Activated CD4-positive, alpha-beta T cell treated with anti-CD3 and anti-CD28 coated beads for 36 hours (primary cell): ENCODE results near the gene NSD1. TPM values are rescaled to one million over a fixed set of nuclear protein-coding genes. Genes with fewer than 3 reads are reported as not detected.

Experiments used
- ATAC-seq: fragments of 200-7000 bp; cut with Tn5 transposase; one replicate; pipeline ENCODE4 v1.10.0; 2021; ENCODE audit warnings: mild to moderate bottlenecking, moderate library complexity
- CTCF ChIA-PET: fragments of 350-600 bp; sonication (Branson Sonifier 250); formaldehyde crosslinking; loops from one replicate; lab custom pipeline; 2021; ENCODE audit warnings: antibody characterized with exemption; lab: Charles Lee
- POLR2A ChIA-PET: fragments of 350-600 bp; sonication (Branson Sonifier 250); formaldehyde crosslinking; loops from one replicate; lab custom pipeline; 2021; ENCODE audit warnings: antibody characterized with exemption, inconsistent platforms; lab: Charles Lee
- DNase-seq: peaks from one replicate; pipeline ENCODE4 v3.0.0-alpha.2; 2020
- H3K27ac Mint-ChIP-seq: one replicate; pipeline ENCODE4 v1.8.0; 2021; ENCODE audit warnings: mixed read lengths
- H3K27me3 Mint-ChIP-seq: one replicate; pipeline ENCODE4 v1.8.0; 2021; ENCODE audit warnings: mixed read lengths
- H3K36me3 Mint-ChIP-seq: one replicate; pipeline ENCODE4 v1.8.0; 2021; ENCODE audit warnings: low read depth, mixed read lengths
- H3K4me1 Mint-ChIP-seq: one replicate; pipeline ENCODE4 v1.8.0; 2021; ENCODE audit warnings: mixed read lengths
- H3K4me3 Mint-ChIP-seq: one replicate; pipeline ENCODE4 v1.8.0; 2021; ENCODE audit warnings: mild to moderate bottlenecking, moderate library complexity, mixed read lengths
- H3K9me3 Mint-ChIP-seq: one replicate; pipeline ENCODE4 v1.8.0; 2021; ENCODE audit warnings: low read depth, mixed read lengths
- intact Hi-C, 2 experiments: fragments of 100-400 bp; cut with DNase I in 1 of 2; cut with micrococcal nuclease in 1 of 2; formaldehyde crosslinking; loops; one replicate each; pipeline versions ENCODE4 v1.14.2 to v1.15.1; 2022 to 2024; cut with DNase I, micrococcal nuclease
- total RNA-seq, 2 experiments: library from RNA; stranded (reverse); gene quantifications; one replicate each; pipeline ENCODE4 v1.2.3, GENCODE V29; 2021

NSD1 gene
- total RNA-seq, 2 experiments from 2014 or later, result 65.6 to 68.2 TPM

DNA sequence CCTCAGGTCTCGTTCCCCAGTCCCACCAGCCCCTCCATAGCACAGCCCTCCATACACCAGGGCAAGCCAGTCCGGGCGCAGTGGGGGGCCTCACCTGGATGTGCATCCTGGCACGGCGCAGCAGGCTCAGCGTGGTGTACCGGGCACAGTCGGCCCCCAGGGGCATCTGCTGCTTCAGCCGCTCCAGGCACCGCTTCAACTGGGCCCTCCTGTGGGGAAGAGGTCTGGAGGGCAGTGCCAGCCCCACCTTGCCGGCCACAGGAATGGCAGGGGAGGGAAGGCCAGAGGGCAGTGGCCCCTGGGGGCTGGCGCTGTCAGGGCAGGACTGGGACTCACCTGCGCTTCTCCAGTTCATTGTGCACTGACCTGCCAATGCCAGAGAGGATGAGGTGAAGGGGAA is 176.8 kb downstream of the NSD1 start:
- intact Hi-C loops, result loop anchor here (5.0 to 10.0 kb wide), 4 partner anchors 74 to 663 kb away; partner anchors contain the start of genes PDLIM7 (in 1 of the 2), SLC34A1 (in 1 of the 2), TMED9 (in 1 of the 2) and TSPAN17 (in 1 of the 2)
- no peak overlapping the region for H3K27ac Mint-ChIP-seq
- H3K36me3 Mint-ChIP-seq, result peaks cover 26% of the 10 kb centered on the region
- no peaks in the 10 kb centered on the region for H3K9me3 Mint-ChIP-seq
- no peaks in the 10 kb centered on the region for H3K27me3 Mint-ChIP-seq
- ATAC-seq (no peak), DNase-seq (no peak)
- CTCF ChIA-PET, result interaction anchor here (0.8 to 4.9 kb wide), 33 partner anchors 8 to 211 kb away, joined by 3 to 47 read pairs (median 5); partner anchors contain the start of genes DOK3, LMAN2, PDLIM7 and SLC34A1
- peaks cover 43% of the 10 kb centered on the region for H3K4me1 Mint-ChIP-seq
- H3K4me3 Mint-ChIP-seq, result peak overlapping the region; percentile 85
- POLR2A ChIA-PET, result interaction anchor here (1.0 to 1.5 kb wide), 2 partner anchors 12 to 145 kb away, joined by 3 to 4 read pairs; no protein-coding TSS in a partner anchor

DNA sequence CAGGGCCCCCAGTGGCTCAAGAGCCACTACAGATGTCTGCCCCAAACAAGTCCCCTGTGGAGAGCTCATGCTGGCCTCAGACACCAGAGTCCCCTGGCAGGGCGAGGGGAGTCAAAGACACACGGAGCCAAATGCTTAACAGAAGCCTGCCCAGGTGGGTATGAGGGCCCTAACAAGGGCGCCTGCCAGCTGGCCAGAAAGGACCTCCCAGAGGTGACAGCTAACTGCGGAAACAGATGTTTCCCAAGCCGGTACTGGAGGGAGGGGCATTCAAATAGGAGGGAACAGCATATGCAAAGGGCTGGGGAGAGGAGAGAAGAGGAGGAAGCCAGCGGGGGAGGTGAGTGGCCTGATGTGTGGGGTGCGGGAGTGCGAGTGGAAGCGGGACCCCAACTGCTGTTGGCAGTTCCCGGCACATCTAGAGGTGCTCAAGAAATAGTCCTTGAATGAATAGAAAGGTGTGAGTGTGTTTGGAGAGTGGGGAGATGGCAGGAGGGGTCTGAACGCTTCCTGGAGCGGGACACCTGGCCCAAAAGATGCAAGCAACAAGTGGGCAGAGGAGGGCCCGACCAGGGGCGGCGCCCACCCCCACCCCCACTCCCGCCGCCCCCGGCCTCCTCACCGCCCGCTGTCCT is 177.3 kb downstream of the NSD1 start:
- Mint-ChIP-seq H3K4me3 (peak overlapping the region; percentile 85), H3K27ac (peak overlapping the region; percentile 56), H3K9me3 (no peaks in the 10 kb centered on the region), H3K36me3 (peaks cover 20% of the 10 kb centered on the region), H3K27me3 (no peaks in the 10 kb centered on the region), H3K4me1 (peaks cover 38% of the 10 kb centered on the region)
- intact Hi-C loops, result loop anchor here (1.0 to 10.0 kb wide), 5 partner anchors 74 to 664 kb away; partner anchors contain the start of genes FGFR4 (in 1 of the 2), PDLIM7 (in 1 of the 2), SLC34A1 (in 1 of the 2) and TMED9 (in 1 of the 2)
- ChIA-PET POLR2A (interaction anchor here (1.5 kb wide), 1 partner anchor 12 kb away, joined by 3 read pairs; no protein-coding TSS in a partner anchor), CTCF (interaction anchor here (0.8 to 4.9 kb wide), 17 partner anchors 8 to 198 kb away, joined by 3 to 47 read pairs (median 6); partner anchors contain the start of gene DOK3)
- DNase-seq (peak; percentile 49), ATAC-seq (no peak)

DNA sequence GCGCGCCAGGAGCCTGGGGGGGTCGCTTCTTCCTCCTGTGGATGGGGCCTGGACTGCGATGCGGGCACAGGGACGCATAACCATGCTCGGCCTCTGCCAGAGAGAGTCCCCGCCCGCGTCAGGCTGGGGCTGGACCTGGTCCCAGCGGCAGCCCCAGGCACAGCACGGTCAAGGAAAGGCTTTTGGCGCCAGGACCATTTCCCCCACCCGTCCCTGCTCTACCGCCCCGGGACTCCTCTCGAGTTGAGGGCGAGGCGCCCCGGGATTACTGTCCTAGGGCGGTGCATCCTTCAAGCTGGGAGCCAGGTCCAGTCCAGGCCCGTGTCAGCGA is 177.8 kb downstream of the NSD1 start:
- H3K9me3 Mint-ChIP-seq, result no peaks in the 10 kb centered on the region
- DNase-seq (no peak), ATAC-seq (no peak)
- ChIA-PET CTCF (interaction anchor here (1.1 to 4.9 kb wide), 6 partner anchors 13 to 198 kb away, joined by 3 to 47 read pairs (median 6); no protein-coding TSS in a partner anchor), POLR2A (interaction anchor here (1.3 kb wide), 1 partner anchor 115 kb away, joined by 5 read pairs; the partner anchor contains the start of gene GRK6)
- no peaks in the 10 kb centered on the region for H3K27me3 Mint-ChIP-seq
- peaks cover 33% of the 10 kb centered on the region for H3K4me1 Mint-ChIP-seq
- H3K4me3 Mint-ChIP-seq, result peak overlapping the region; percentile 85
- no peak overlapping the region for H3K27ac Mint-ChIP-seq
- intact Hi-C loops, result loop anchor here (1.0 to 10.0 kb wide), 5 partner anchors 73 to 664 kb away; partner anchors contain the start of genes FGFR4 (in 1 of the 2), PDLIM7 (in 1 of the 2), SLC34A1 (in 1 of the 2) and TMED9 (in 1 of the 2)
- H3K36me3 Mint-ChIP-seq, result peaks cover 15% of the 10 kb centered on the region

DNA sequence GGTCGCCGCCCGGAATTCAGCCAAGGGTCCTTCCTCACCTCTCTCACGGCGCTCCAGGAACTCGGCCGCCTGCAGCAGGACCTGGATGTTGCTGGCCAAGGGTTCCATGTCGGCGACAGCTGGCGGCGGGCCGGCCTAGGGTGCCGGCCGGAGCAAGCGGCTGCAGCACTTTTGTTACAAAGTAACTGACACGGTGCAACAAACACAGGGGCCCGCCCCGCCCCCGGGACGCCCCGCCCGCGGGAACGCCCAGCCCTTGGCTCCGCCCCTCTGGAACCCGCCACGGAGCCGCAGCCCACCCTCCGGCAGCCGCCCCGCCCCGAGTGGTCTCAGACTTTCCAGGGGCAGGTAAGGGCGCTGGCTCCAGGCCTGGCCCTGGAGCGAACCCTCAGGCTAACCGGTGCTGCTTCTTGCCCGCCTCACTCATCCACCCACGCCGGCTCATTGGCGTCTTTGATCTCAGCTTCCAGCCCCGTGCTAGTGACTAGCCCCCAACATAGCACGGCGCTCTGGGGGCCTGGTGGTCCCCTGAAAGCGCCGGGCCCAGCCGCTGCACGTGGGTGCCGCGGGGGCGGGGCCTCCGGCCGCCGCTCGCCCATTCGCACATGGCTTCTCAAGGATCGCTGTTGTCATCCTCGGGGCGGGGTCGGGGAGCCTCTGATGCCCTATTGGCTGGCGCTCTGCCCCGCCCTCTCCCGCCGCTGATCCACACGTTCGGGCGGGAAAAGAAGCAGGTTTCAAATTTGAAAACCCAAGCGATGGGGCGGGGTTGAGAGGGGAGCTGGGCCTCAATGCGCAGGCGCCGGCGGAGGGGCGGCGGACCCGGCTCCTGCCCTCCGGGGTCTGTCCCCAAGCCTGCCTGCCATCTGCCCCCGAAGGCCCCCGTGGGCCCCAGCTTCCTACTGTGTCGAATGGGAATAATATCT is 178.4 kb downstream of the NSD1 start, which contains the start of gene MXD3:
Gene MXD3 (minus strand): TSS at position 176 of the 926 bp plus-strand sequence. CDS start 68 bp downstream, at position 108.
- DNase-seq (peak; percentile 99), ATAC-seq (peak; percentile 88)
- Mint-ChIP-seq H3K4me1 (peaks cover 28% of the 10 kb centered on the region), H3K9me3 (no peaks in the 10 kb centered on the region), H3K27me3 (no peaks in the 10 kb centered on the region), H3K36me3 (peaks cover 9% of the 10 kb centered on the region), H3K4me3 (peak within 1 kb of the TSS; percentile 85), H3K27ac (peak within 1 kb of the TSS; percentile 84)
- ChIA-PET POLR2A (interaction anchor here (0.7 to 1.6 kb wide), 6 partner anchors 77 to 197 kb away, joined by 3 to 7 read pairs (median 4); partner anchors contain the start of gene GRK6), CTCF (interaction anchor here (0.6 to 4.9 kb wide), 18 partner anchors 11 to 183 kb away, joined by 3 to 47 read pairs (median 3); no protein-coding TSS in a partner anchor)
- intact Hi-C loops, result loop anchor here (1.0 to 10.0 kb wide), 16 partner anchors 9 to 775 kb away; partner anchors contain the start of genes GRK6 (in 2 of the 2), LMAN2 (in 2 of the 2), PDLIM7 (in 2 of the 2) and FGFR4 (in 1 of the 2)

DNA sequence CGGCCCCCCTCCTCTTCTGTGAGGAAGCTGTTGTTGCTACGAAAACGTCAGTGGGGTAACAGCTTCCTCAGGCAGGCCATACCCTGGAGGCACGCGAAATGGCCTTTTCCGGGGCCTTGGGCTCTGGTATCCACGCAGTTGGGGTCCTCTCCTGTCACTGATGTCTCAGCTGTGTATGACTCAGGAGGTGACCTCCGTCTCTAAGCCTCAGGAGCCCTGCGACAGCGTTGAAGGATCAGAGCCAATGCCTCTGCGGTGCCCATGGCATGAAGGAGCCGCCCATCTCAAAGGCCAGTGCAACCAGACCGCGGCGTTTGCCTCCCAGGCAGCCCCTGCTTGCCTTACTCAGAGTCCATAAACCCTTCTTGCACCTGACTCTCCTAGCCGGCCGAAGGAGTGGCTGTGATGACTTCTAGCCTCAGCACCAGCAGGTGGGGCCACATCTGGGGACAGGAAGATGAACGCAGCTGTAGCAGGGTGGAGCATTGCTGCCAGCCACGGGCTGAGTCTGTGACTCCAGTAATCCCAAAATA is 179.1 kb downstream of the NSD1 start:
- DNase-seq (peak; percentile 81), ATAC-seq (peak; percentile 45)
- H3K9me3 Mint-ChIP-seq, result no peaks in the 10 kb centered on the region
- ChIA-PET CTCF (interaction anchor here (0.6 to 4.9 kb wide), 21 partner anchors 9 to 182 kb away, joined by 3 to 47 read pairs (median 3); partner anchors contain the start of genes PRELID1 and RAB24), POLR2A (interaction anchor here (0.7 to 1.6 kb wide), 8 partner anchors 11 to 842 kb away, joined by 3 to 7 read pairs (median 4); partner anchors contain the start of gene GRK6)
- H3K4me1 Mint-ChIP-seq, result peaks cover 27% of the 10 kb centered on the region
- intact Hi-C loops, result loop anchor here (1.0 to 10.0 kb wide), 16 partner anchors 9 to 775 kb away; partner anchors contain the start of genes GRK6 (in 2 of the 2), LMAN2 (in 2 of the 2), PDLIM7 (in 2 of the 2) and NSD1 (in 1 of the 2)
- peak overlapping the region; percentile 85 for H3K4me3 Mint-ChIP-seq
- H3K27me3 Mint-ChIP-seq, result no peaks in the 10 kb centered on the region
- peaks cover 8% of the 10 kb centered on the region for H3K36me3 Mint-ChIP-seq
- peak overlapping the region; percentile 84 for H3K27ac Mint-ChIP-seq

DNA sequence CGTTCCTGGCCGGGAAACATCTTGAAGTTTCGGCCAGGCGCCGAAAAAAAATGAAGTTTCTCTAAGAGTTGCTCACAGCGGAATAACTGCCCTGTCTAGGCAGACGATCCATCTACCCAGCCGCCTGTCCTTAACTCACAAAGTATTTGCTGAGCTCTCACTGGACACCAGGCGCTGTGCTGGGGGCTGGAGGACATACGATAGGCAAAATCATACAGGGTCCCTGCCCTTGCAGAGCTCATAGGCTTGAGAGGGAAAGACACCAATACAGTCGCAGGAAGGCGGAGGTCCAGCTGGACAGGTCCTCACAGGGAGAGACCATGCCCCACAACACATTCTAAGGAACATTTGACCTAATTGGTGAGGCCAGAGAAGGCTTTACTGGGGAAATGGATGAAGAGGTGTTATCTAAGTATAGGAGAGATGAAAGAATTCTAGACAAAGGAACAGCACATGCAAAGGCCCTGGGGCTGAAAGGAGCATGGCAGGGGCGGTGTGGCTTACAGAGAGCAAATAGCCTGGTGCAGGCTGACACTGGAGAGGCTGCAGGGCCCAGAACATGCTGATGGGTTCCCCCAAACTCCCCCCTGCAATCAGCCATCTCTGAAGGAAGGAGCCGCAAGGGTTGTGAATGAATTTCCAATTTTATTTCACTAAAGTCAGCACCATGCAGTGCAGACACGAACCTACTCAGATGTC is 180.1 kb downstream of the NSD1 start:
- Mint-ChIP-seq H3K9me3 (no peaks in the 10 kb centered on the region), H3K36me3 (peaks cover 8% of the 10 kb centered on the region), H3K4me1 (peaks cover 34% of the 10 kb centered on the region), H3K27ac (no peak overlapping the region), H3K27me3 (no peaks in the 10 kb centered on the region), H3K4me3 (no peak overlapping the region)
- ChIA-PET POLR2A (interaction anchor here (0.7 to 1.6 kb wide), 3 partner anchors 10 to 841 kb away, joined by 3 to 5 read pairs (median 5); no protein-coding TSS in a partner anchor), CTCF (interaction anchor here (0.7 to 1.8 kb wide), 9 partner anchors 10 to 144 kb away, joined by 3 to 6 read pairs (median 3); partner anchors contain the start of genes LMAN2, PRELID1 and RAB24)
- ATAC-seq (no peak), DNase-seq (no peak)
- intact Hi-C loops, result loop anchor here (1.0 to 10.0 kb wide), 7 partner anchors 37 to 666 kb away; partner anchors contain the start of genes LMAN2 (in 1 of the 2), PDLIM7 (in 1 of the 2), SLC34A1 (in 1 of the 2) and TMED9 (in 1 of the 2)

DNA sequence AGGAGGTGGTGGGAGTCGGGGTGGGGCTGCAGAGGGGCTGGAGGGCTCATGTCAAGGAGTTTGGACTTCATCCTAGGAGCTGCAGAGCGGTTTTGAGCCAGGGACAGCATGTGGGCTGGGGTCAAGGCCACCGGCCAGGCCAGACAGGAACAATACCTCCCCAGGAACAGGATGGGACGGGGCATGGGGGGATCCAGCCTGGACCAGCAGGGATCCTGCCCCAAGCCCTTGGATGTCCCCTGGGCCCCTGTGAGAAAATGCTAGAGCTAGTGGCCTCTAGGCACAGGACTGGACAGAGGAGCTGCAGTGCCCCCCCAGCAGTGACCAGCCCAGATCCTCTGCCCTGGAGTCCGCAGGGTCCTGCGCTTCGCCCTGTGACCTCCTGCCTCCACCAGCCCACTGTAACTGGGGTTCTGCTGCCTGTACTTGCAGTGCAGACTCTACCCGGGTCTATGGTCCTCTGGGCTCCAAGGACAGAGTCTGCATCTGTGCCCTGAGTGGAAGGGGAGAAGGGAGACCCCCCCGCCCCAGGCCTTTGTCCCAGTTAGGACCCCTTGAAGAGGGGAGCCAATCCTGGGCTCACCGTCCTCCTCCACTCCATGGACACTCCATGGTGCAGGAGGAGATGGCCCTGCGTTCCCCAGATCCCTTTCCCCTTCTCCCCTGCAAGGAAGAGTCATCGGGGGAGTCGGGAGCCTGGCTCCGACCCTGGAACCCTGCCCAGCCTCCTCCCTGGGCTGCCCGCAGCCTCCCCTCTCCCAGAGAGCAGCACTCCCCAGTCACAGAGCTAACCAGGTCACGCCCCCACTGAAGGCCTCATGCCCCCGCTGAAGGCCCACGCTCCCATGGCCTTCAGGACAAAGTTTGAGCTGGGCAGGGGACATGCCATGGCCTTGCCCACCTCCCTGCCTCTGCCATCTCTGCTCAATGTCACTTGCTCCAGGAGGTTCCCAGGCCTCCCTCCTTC is 181.1 kb downstream of the NSD1 start:
- intact Hi-C loops, result loop anchor here (5.0 to 10.0 kb wide), 5 partner anchors 70 to 667 kb away; partner anchors contain the start of genes PDLIM7 (in 1 of the 2), PFN3 (in 1 of the 2), SLC34A1 (in 1 of the 2) and TMED9 (in 1 of the 2)
- ATAC-seq, result no peak
- ChIA-PET POLR2A (no interaction called here), CTCF (interaction anchor here (0.6 to 1.8 kb wide), 5 partner anchors 14 to 204 kb away, joined by 3 to 5 read pairs (median 4); partner anchors contain the start of gene LMAN2)
- no peak for DNase-seq
- no peaks in the 10 kb centered on the region for H3K27me3 Mint-ChIP-seq
- H3K27ac Mint-ChIP-seq, result no peak overlapping the region
- peaks cover 10% of the 10 kb centered on the region for H3K36me3 Mint-ChIP-seq
- H3K4me1 Mint-ChIP-seq, result peaks cover 29% of the 10 kb centered on the region
- H3K4me3 Mint-ChIP-seq, result no peak overlapping the region
- peaks cover under 1% of the 10 kb centered on the region for H3K9me3 Mint-ChIP-seq

DNA sequence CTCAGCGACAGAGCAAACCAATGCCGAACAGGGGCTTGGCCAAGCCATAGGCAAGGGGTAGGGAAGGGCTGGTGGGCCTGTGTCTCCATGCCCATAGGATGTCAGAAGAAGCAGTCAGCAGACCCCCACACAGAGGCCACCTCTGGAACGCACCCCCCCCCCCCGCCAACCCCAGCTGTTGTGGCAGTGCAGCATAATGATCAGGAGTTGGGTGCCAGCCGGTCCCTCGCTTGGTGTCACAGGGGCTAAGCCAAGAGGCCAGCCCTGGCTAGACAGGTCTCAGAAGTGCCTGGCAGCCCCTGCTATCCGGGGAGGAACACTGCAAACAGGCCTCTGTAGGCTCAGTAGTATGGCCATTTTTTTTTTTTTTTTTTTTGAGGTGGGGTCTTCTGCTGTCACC is 181.8 kb downstream of the NSD1 start:
- POLR2A ChIA-PET, result interaction anchor here (1.0 kb wide), 1 partner anchor 131 kb away, joined by 6 read pairs; the partner anchor contains the start of gene PRR7

More for the DNA sequence above, 181.8 kb downstream of the NSD1 start:
- no peak overlapping the region for H3K4me3 Mint-ChIP-seq
- intact Hi-C loops, result loop anchor here in 1 of 2 experiments (5.0 to 10.0 kb wide), 3 partner anchors 69 to 279 kb away; partner anchors contain the start of genes PFN3, SLC34A1 and TMED9
- H3K27me3 Mint-ChIP-seq, result no peaks in the 10 kb centered on the region
- ATAC-seq (no peak), DNase-seq (no peak)
- H3K27ac Mint-ChIP-seq, result no peak overlapping the region
- peaks cover 32% of the 10 kb centered on the region for H3K4me1 Mint-ChIP-seq
- CTCF ChIA-PET, result interaction anchor here (0.5 to 4.5 kb wide), 4 partner anchors 27 to 140 kb away, joined by 3 to 18 read pairs (median 4); no protein-coding TSS in a partner anchor
- peaks cover 9% of the 10 kb centered on the region for H3K36me3 Mint-ChIP-seq
- H3K9me3 Mint-ChIP-seq, result peaks cover 2% of the 10 kb centered on the region
